Mesothelial cell of epicardium (in vitro differentiated cells): ENCODE measurements around the gene APCDD1L. TPM values are rescaled to one million over a fixed set of nuclear protein-coding genes. Genes with fewer than 3 reads are reported as not detected.

Source experiments
- DNase-seq, 2 experiments: peaks; one replicate each; pipeline ENCODE4 v3.0.0; 2021; ENCODE audit warnings: low spot score in 2 of 2; ENCODE audit not compliant: unreplicated experiment in 2 of 2
- H3K27ac Mint-ChIP-seq: 2 replicates; pipeline ENCODE4 v1.8.0; 2021; ENCODE audit warnings: mixed read lengths
- H3K27me3 Mint-ChIP-seq: 2 replicates; pipeline ENCODE4 v1.8.0; 2021; ENCODE audit warnings: low read depth, mixed read lengths
- H3K36me3 Mint-ChIP-seq: 2 replicates; pipeline ENCODE4 v1.8.0; 2021; ENCODE audit warnings: mixed read lengths
- H3K4me1 Mint-ChIP-seq: 2 replicates; pipeline ENCODE4 v1.8.0; 2021; ENCODE audit warnings: mixed read lengths
- H3K4me3 Mint-ChIP-seq: 2 replicates; pipeline ENCODE4 v1.8.0; 2021; ENCODE audit warnings: mild to moderate bottlenecking, moderate library complexity, mixed read lengths
- H3K9me3 Mint-ChIP-seq: 2 replicates; pipeline ENCODE4 v1.8.0; 2021; ENCODE audit warnings: mixed read lengths
- total RNA-seq: library from RNA; stranded (reverse); gene quantifications from 3 replicates; pipeline ENCODE4 v1.2.1, GENCODE V29; 2021
- TF ChIP-seq, protein P1 (sequence below): fragments of 200-600 bp; sonication (generic); IDR thresholded peaks from one replicate; pipeline ENCODE4 v1.5.0; 2021; ENCODE audit warnings: antibody characterized with exemption; ENCODE audit not compliant: unreplicated experiment

APCDD1L gene
- total RNA-seq, 1 donor from 2014 or later = not detected

- H3K36me3 Mint-ChIP-seq = peaks cover 29% of the 10 kb centered on the region
- no peak overlapping the region for H3K27ac Mint-ChIP-seq
- H3K4me1 Mint-ChIP-seq = no peaks in the 10 kb centered on the region
- H3K27me3 Mint-ChIP-seq = no peaks in the 10 kb centered on the region
- no peak for DNase-seq
- H3K9me3 Mint-ChIP-seq = no peaks in the 10 kb centered on the region
- no peak overlapping the region for H3K4me3 Mint-ChIP-seq
- TF ChIP-seq, protein P1, sequence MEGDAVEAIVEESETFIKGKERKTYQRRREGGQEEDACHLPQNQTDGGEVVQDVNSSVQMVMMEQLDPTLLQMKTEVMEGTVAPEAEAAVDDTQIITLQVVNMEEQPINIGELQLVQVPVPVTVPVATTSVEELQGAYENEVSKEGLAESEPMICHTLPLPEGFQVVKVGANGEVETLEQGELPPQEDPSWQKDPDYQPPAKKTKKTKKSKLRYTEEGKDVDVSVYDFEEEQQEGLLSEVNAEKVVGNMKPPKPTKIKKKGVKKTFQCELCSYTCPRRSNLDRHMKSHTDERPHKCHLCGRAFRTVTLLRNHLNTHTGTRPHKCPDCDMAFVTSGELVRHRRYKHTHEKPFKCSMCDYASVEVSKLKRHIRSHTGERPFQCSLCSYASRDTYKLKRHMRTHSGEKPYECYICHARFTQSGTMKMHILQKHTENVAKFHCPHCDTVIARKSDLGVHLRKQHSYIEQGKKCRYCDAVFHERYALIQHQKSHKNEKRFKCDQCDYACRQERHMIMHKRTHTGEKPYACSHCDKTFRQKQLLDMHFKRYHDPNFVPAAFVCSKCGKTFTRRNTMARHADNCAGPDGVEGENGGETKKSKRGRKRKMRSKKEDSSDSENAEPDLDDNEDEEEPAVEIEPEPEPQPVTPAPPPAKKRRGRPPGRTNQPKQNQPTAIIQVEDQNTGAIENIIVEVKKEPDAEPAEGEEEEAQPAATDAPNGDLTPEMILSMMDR = no peak
Observed at GRCh38 chr20:58441723-58442122, 73.5 kb downstream of the APCDD1L start.

GRCh38 chr20:58440021-58440767 is 75.0 kb downstream of the APCDD1L start:
- DNase-seq = no peak
- Mint-ChIP-seq H3K4me1 (no peaks in the 10 kb centered on the region), H3K27ac (no peak overlapping the region), H3K27me3 (no peaks in the 10 kb centered on the region), H3K4me3 (no peak overlapping the region), H3K36me3 (peaks cover 32% of the 10 kb centered on the region), H3K9me3 (no peaks in the 10 kb centered on the region)
- TF ChIP-seq, protein P1 = no peak

- no peak for DNase-seq
- H3K27me3 Mint-ChIP-seq = no peaks in the 10 kb centered on the region
- H3K4me3 Mint-ChIP-seq = no peak overlapping the region
- H3K9me3 Mint-ChIP-seq = no peaks in the 10 kb centered on the region
- H3K4me1 Mint-ChIP-seq = no peaks in the 10 kb centered on the region
- H3K36me3 Mint-ChIP-seq = peaks cover 24% of the 10 kb centered on the region
- TF ChIP-seq, protein P1 = no peak
- H3K27ac Mint-ChIP-seq = no peak overlapping the region
Observed at GRCh38 chr20:58438970-58439808, 76.0 kb downstream of the APCDD1L start.

DNA sequence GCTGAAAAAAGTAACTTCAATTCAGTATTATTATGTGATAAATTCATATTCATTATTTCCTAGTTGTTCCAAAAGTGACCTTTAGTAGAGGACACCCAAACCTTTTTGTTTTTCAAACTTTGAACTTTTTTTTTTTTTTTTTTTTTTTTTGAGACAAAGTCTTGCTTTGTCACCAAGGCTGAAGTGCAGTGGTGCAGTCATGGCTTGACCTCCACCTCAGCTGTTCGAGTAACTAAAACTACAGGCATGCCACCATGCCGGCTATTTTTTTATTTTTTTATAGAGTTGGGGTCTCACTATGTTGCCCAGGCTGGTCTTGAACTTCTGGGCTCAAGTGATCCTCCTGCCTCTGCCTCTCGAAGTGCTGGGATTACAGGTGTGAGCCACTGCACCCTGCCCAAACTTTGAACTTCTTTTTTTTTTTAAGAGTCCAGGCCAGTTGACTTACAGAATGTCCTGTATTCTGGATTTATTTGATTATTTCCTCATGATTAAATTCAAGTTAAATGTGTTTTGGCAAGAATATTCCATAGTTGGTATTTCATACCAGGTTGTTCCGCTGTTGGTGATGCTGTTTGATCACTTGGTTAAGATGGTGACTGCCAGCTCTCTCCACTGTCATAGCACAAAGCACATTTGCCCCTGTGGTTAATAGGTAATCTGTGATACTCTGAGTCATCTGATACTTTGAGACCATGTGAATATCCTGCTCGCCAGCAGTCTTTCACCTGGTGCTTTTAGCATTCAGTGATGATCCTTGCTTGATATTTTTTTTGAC is 78.1 kb downstream of the APCDD1L start:
- no peak overlapping the region for H3K27ac Mint-ChIP-seq
- no peak overlapping the region for H3K4me3 Mint-ChIP-seq
- H3K4me1 Mint-ChIP-seq = no peaks in the 10 kb centered on the region
- H3K36me3 Mint-ChIP-seq = peaks cover 19% of the 10 kb centered on the region
- H3K27me3 Mint-ChIP-seq = no peaks in the 10 kb centered on the region
- DNase-seq = no peak
- H3K9me3 Mint-ChIP-seq = no peaks in the 10 kb centered on the region
- TF ChIP-seq, protein P1 = no peak

DNA sequence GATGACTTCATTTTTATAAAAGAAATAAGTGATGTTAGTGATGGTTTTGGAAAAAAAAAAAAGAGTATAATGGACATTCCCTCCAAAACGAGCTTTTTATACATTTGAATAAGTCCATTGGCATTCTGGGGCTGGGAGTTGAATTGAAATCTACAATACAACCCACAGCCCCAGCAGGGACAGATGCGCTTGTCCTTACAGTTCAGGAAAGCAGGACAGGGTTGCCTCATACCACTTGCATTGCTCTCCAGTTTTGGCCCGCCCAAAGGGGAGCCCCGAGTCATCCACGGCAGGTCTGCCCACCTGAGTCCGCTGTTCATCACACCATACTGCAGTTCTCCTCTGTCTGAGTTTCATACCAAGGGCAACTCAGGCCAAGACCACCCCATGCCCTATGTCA is 80.0 kb downstream of the APCDD1L start:
- H3K9me3 Mint-ChIP-seq = no peaks in the 10 kb centered on the region
- DNase-seq = no peak
- no peaks in the 10 kb centered on the region for H3K27me3 Mint-ChIP-seq
- H3K4me3 Mint-ChIP-seq = no peak overlapping the region
- H3K36me3 Mint-ChIP-seq = peaks cover 20% of the 10 kb centered on the region
- TF ChIP-seq, protein P1 = no peak
- H3K27ac Mint-ChIP-seq = no peak overlapping the region
- H3K4me1 Mint-ChIP-seq = no peaks in the 10 kb centered on the region
